KMS-11 (cell line): ENCODE data around the gene PTH1R.

Source experiments
- H2AFZ ChIP-seq: fragments of 200-600 bp; sonication (generic); 2 replicates; pipeline ENCODE4 v1.6.1; 2016; ENCODE audit warnings: antibody characterized with exemption, mixed run types, low read depth
- H3K27ac ChIP-seq: fragments of 200-600 bp; sonication (generic); 2 replicates; pipeline ENCODE4 v1.6.1; 2016; ENCODE audit warnings: mild to moderate bottlenecking, mixed run types
- H3K27me3 ChIP-seq: fragments of 200-600 bp; sonication (generic); 2 replicates; pipeline ENCODE4 v1.6.1; 2017; ENCODE audit warnings: mild to moderate bottlenecking, low read depth, mixed run types, moderate library complexity; ENCODE audit not compliant: insufficient read depth
- H3K36me3 ChIP-seq: fragments of 200-600 bp; sonication (generic); 2 replicates; pipeline ENCODE4 v1.6.1; 2017; ENCODE audit warnings: mild to moderate bottlenecking, mixed run types; ENCODE audit not compliant: insufficient read depth
- H3K4me1 ChIP-seq: fragments of 200-600 bp; sonication (generic); 2 replicates; pipeline ENCODE4 v1.6.1; 2016; ENCODE audit warnings: mild to moderate bottlenecking, low read depth, mixed run types; ENCODE audit not compliant: poor library complexity, severe bottlenecking
- H3K4me2 ChIP-seq: fragments of 200-600 bp; sonication (generic); 2 replicates; pipeline ENCODE4 v1.7.0; 2016; ENCODE audit warnings: mild to moderate bottlenecking, mixed run types
- H3K4me3 ChIP-seq: fragments of 200-600 bp; sonication (generic); IDR thresholded peaks from 2 replicates; pipeline ENCODE4 v1.6.1; 2017; ENCODE audit warnings: low read depth, low read length, mixed read lengths; ENCODE audit not compliant: insufficient read depth
- H3K79me2 ChIP-seq: fragments of 200-600 bp; sonication (generic); 2 replicates; pipeline ENCODE4 v1.6.1; 2016; ENCODE audit warnings: low read depth, mixed run types; ENCODE audit not compliant: insufficient read depth
- H3K9ac ChIP-seq: fragments of 200-600 bp; sonication (generic); 2 replicates; pipeline ENCODE4 v1.6.1; 2016; ENCODE audit warnings: mild to moderate bottlenecking, mixed run types
- H4K20me1 ChIP-seq: fragments of 200-600 bp; sonication (generic); 2 replicates; pipeline ENCODE4 v1.6.1; 2016; ENCODE audit warnings: mild to moderate bottlenecking, mixed run types; ENCODE audit not compliant: insufficient read depth
- TF ChIP-seq, protein P1 (sequence below): fragments of 200-600 bp; sonication (generic); conservative IDR thresholded peaks from 2 replicates; pipeline ENCODE4 v1.6.1; 2017; ENCODE audit warnings: low read depth, mild to moderate bottlenecking, antibody characterized with exemption, low read length, moderate library complexity, mixed read lengths

PTH1R gene

DNA sequence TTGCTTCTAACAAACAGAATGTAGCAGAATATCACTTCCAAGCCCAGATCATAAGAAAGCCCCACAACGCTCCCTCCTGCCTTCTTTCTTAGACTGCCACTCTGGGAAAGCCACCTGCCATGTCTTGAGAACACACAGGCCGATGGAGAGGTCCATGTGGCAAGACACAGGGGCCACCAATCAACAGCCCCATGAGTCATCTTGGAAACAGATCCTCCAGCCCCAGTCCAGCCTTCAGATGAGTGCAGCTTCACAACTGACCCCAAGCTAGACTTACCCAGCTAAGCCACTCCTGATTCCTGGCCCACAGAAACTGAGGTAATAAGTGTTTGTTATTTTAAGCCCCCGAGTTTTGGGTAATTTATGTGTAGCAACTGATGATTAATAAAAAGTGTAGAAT lies 39.7 kb downstream of the PTH1R start:
- H3K4me1 ChIP-seq: peaks cover 34% of the 10 kb centered on the region
- no peaks in the 10 kb centered on the region for H4K20me1 ChIP-seq
- no peak overlapping the region for H2AFZ ChIP-seq
- H3K9ac ChIP-seq: no peak overlapping the region
- H3K27ac ChIP-seq: no peak overlapping the region
- H3K36me3 ChIP-seq: no peaks in the 10 kb centered on the region
- no peaks in the 10 kb centered on the region for H3K27me3 ChIP-seq
- TF ChIP-seq, protein P1, sequence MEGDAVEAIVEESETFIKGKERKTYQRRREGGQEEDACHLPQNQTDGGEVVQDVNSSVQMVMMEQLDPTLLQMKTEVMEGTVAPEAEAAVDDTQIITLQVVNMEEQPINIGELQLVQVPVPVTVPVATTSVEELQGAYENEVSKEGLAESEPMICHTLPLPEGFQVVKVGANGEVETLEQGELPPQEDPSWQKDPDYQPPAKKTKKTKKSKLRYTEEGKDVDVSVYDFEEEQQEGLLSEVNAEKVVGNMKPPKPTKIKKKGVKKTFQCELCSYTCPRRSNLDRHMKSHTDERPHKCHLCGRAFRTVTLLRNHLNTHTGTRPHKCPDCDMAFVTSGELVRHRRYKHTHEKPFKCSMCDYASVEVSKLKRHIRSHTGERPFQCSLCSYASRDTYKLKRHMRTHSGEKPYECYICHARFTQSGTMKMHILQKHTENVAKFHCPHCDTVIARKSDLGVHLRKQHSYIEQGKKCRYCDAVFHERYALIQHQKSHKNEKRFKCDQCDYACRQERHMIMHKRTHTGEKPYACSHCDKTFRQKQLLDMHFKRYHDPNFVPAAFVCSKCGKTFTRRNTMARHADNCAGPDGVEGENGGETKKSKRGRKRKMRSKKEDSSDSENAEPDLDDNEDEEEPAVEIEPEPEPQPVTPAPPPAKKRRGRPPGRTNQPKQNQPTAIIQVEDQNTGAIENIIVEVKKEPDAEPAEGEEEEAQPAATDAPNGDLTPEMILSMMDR: no peak
- no peaks in the 10 kb centered on the region for H3K79me2 ChIP-seq
- peak overlapping the region; percentile 39; the same call in 1 of the 2 replicates for H3K4me2 ChIP-seq
- H3K4me3 ChIP-seq: no peak overlapping the region

DNA sequence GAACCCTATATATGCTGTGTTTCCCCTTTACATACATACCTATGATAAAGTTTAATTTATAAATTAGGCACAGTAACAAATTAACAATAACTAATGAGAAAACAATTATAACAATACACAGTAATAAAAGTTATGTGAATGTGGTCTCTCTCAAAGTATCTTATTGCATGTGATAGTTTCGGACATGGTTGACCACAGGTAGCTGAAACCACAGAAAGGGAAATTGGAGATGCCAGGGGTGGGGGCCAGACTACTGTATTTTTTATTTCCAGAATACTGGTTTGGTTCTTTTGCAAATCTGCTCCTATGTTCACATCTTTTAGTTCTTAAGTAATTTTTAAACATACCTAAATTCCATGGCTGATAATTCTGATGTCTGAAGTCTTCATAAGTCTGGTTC lies 40.7 kb downstream of the PTH1R start:
- no peaks in the 10 kb centered on the region for H4K20me1 ChIP-seq
- no peak overlapping the region for H2AFZ ChIP-seq
- peaks cover 34% of the 10 kb centered on the region for H3K4me1 ChIP-seq
- H3K4me3 ChIP-seq: no peak overlapping the region
- H3K79me2 ChIP-seq: no peaks in the 10 kb centered on the region
- H3K4me2 ChIP-seq: no peak overlapping the region
- TF ChIP-seq, protein P1: no peak
- no peak overlapping the region for H3K27ac ChIP-seq
- no peak overlapping the region for H3K9ac ChIP-seq
- H3K27me3 ChIP-seq: no peaks in the 10 kb centered on the region
- H3K36me3 ChIP-seq: no peaks in the 10 kb centered on the region

DNA sequence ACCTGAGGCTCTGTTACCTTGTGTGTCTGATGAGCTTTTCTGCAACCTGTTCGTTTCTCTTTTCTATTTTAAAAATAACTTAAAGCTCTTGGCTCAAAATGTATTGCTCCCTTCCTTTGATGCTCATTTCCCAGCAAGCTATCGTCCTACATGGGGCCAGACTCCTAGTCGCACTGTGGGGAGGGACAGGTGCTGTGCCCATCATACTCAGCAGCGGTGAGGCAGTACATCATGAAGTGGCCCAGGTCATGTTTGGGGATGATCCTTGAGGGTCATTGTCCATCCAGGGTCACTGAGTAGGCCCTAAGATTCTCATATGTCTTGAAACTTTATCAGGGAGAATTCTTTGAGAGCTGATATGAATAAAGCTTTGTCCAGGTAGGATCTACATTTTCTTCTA lies 41.1 kb downstream of the PTH1R start:
- Histone ChIP-seq H3K9ac (no peak overlapping the region), H4K20me1 (no peaks in the 10 kb centered on the region), H3K36me3 (no peaks in the 10 kb centered on the region), H3K4me3 (no peak overlapping the region), H2AFZ (no peak overlapping the region), H3K4me1 (peaks cover 34% of the 10 kb centered on the region), H3K27ac (no peak overlapping the region), H3K79me2 (no peaks in the 10 kb centered on the region), H3K27me3 (no peaks in the 10 kb centered on the region), H3K4me2 (no peak overlapping the region)
- TF ChIP-seq, protein P1: no peak

GRCh38 chr3:46921041-46921440 lies 43.5 kb downstream of the PTH1R start:
- Histone ChIP-seq H4K20me1 (no peaks in the 10 kb centered on the region), H3K4me1 (peaks cover 34% of the 10 kb centered on the region), H3K4me2 (no peak overlapping the region), H3K27me3 (no peaks in the 10 kb centered on the region), H3K9ac (no peak overlapping the region), H2AFZ (no peak overlapping the region), H3K36me3 (no peaks in the 10 kb centered on the region), H3K4me3 (no peak overlapping the region), H3K27ac (no peak overlapping the region), H3K79me2 (no peaks in the 10 kb centered on the region)
- TF ChIP-seq, protein P1: no peak
